GM21786 (cell line): ENCODE data around the gene PDPN.

Experiments
- ATAC-seq: cut with Tn5 transposase; IDR thresholded peaks from one replicate; pipeline ENCODE4 v1.9.1; 2021; ENCODE audit not compliant: unreplicated experiment

PDPN gene

DNA sequence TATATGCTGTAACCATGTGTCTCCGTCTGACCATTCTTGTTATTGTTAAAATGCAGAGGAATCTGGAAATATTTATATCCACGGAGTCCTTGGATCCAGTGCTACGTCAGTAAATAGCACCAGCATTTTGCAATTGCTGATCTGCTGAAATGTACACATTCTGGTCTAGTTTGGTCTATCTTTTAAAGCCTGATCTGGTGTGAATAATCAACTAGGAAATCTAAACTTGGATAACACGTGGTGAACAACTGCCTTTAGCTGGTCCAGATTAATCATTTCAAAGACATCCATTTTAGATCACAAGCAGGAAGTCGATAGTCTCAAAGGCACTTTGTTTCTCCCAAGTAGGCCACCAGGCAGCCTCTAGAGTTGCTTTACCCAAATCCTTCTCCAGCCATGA lies 32.6 kb downstream of the PDPN start:
- no peak for ATAC-seq

GRCh38 chr1:13617108-13617507 lies 33.5 kb downstream of the PDPN start:
- no peak for ATAC-seq

- ATAC-seq: no peak
These were observed 34.1 kb downstream of the PDPN start for GRCh38 chr1:13617773-13618172.

- ATAC-seq: no peak
These were observed 34.9 kb downstream of the PDPN start for GRCh38 chr1:13618483-13618882.

- no peak for ATAC-seq
These were observed 36.3 kb downstream of the PDPN start for GRCh38 chr1:13619909-13620308.

DNA sequence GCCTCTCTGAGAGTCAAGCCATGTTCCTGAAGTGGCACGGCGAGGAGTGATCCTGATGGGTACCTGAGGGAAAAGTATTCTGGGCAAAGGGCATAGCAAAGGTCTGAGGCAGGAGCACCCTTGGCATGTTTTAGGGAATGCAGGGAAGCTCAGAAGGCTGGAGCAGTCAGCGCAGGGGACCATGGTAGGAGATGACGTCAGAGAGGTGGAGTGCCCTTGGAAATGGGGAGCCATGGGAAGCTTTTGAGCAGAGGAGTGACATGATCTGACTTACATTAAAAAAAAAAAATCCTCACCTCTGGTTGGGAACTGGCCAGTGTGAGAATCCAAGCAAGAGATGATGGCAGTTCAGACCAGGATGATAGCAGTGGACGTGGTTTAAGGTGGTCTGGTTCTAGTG lies 37.2 kb downstream of the PDPN start:
- no peak for ATAC-seq

DNA sequence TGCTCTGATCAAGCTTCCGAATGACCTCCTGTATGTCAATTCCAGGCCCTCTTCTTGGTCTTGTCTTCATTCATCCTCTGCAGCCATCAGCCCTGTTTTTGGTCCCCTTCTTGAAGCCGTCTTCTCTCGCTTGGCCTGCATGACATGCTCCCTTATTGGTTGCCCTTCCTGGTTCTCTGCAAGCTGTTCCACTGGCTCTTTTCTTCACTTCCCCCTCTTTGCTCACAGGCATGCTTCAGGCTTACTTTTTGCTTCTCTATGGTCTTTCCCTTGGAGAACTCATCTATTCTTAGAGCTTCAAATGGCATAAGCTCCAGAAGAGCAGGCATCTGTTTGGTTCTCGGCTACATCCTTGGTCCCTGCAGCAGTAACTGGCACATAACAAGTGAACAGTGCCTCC lies 38.8 kb downstream of the PDPN start:
- no peak for ATAC-seq

- no peak for ATAC-seq
These were observed 39.5 kb downstream of the PDPN start for GRCh38 chr1:13623021-13623637.

GRCh38 chr1:13624526-13624925 lies 40.9 kb downstream of the PDPN start:
- ATAC-seq: no peak

- no peak for ATAC-seq
These were observed 43.5 kb downstream of the PDPN start for GRCh38 chr1:13627127-13627526.

DNA sequence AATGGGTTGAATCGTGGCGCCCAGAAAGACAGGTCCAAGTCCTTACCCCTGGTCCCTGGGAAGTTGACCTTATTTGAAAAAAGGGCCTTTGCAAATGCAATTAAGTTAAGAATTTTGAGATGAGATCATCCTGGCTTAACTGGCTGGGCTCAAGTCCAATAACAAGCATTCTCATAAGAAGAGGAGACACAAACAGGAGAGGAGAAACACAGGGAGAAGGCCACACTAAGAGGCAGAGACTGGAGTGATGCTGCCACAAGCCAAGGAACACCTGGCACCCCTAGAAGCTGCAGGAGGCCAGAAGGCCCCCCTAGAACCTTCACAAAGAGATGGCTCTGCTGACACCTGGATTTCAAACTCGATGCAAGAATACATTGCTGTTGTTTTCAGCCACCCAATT lies 44.6 kb downstream of the PDPN start:
- ATAC-seq: no peak

- ATAC-seq: no peak
These were observed 45.1 kb downstream of the PDPN start for GRCh38 chr1:13628711-13629110.

DNA sequence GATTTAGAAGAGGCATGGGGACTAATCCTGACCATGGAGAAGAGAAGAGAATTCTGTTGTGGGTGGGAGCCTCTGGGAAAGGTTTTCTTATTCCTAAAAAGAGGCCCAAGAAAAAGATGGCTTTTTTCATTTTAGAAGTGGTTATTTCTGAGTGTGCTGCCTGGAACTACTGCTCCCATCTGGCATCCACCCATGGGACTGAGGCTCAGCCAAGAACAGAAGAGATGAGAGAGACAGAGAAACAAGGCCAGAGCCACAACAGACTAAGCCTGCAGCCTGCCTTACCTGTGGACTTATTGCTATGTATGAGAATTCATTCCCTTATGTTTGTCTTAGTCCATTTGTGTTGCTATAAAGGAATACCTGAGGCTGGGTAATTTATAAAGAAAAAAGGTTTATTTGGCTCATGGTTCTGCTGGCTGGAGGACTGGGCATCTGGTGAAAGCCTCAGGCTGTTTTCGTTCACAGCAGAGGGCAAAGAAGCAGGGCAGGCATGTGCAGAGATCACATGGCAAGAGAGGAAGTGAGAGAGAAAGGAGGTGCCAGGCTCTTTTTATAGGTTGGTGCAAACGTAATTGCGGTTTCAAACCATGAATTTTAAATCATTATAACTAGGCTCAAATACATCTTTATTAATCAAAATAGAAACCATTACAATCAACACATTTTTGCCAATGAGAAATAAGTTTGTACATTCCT lies 58.8 kb downstream of the PDPN start:
- no peak for ATAC-seq

- ATAC-seq: no peak
These were observed 59.4 kb downstream of the PDPN start for GRCh38 chr1:13643017-13643416.

GRCh38 chr1:13646521-13646920 lies 62.9 kb downstream of the PDPN start:
- ATAC-seq: no peak

DNA sequence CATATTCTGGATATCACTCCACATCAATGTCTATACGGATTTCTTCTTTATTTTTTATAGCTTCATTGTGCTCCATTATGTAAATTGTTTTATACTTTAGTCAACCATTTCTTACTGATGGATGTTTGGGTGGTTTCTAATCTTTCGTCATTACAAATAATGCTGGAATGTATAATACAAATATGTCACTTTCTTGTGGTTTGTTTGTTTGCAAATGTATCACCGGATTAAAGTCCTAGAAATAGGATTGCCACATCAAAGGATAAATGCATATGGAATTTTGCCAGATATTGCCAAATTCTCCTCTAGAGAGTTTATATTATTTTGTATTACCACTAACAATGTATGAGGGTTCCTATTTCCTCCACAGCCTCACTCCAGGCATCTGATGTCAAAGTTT lies 67.6 kb downstream of the PDPN start:
- ATAC-seq: no peak

DNA sequence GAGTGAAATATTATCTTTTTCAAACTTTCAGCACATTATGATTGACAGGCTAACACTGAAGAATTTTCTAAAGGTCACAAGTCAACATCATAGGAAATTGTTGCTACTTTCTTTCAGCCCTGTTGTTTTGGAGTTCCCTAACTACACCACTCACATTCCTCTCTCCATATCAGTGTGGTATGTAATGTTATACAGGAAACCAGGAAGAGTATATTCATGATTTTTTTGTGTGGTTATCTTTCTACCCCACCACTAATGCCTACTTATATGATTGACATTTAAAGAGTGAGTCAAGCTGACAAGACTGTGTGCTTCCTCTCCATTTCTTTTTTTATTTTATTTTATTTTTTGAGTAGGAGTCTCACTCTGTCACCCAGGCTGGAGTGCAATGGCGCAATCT lies 68.6 kb downstream of the PDPN start:
- no peak for ATAC-seq

GRCh38 chr1:13661539-13661938 lies 77.9 kb downstream of the PDPN start:
- no peak for ATAC-seq

- no peak for ATAC-seq
These were observed 78.9 kb downstream of the PDPN start for GRCh38 chr1:13662493-13662892.

GRCh38 chr1:13663969-13664368 lies 80.3 kb downstream of the PDPN start:
- ATAC-seq: no peak

DNA sequence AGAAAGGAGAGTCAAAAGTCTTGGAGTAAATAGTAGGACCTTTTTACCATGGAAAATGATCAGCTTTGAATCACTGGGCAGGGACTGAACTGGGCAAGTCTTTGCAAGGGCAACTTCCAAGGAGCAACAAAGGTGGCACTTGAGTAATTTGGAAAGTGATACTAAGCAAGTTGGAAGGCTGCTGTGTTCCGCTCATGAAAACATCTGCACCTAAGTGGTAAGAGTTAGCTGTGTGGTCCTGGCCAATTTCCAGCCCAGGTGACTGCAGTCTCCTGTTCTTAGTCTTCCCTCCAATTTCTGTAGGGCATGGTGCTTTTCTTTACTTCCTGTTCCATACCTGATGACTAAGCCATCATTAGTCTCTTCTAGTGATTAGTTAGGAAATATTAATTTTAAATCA lies 80.8 kb downstream of the PDPN start:
- ATAC-seq: peak; percentile 48

- ATAC-seq: no peak
These were observed 82.7 kb downstream of the PDPN start for GRCh38 chr1:13666317-13666716.
